Measurements from ENCODE around the gene CEP295NL. TPM values are rescaled to one million over a fixed set of nuclear protein-coding genes. Genes with fewer than 3 reads are reported as not detected.

Gene CEP295NL
- total RNA-seq, 2 donors from 2014 or later = 0.72 to 0.82 TPM

DNA sequence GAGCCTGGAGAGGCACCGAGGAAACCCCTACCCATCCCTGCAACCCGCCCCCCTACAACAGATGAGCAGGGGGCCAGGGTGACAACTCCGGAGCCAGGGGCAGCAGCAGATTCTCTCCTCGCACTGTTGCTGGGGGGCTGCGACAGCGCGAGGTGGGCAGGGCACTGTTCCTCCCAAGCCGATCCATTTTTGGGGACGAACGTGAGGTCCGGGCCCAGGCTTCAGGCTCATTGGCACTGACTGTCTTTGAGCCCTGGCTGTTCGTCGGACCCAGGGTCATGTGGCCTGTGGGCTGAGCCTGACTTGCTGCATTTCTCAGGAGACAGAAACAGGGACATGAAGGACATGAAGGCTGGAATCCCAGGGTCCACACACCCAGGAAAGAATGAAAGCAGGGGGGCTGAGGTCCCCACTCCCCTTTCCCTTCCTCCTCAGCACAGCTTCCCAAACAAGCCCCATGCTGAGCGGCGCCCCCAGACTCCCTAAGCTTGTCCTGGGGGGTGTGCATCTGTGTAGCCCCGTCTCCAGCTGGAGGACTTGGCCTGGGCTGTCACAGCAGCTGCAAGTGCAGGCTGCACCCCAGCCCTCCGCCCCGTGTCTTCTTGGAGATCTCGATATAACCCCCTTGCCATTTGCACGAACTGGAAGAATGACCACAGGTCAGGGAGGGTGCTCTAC is 18.7 kb downstream of the CEP295NL start:
- no peak for DNase-seq
- peak overlapping the region; percentile 36 to 37 for H3K9ac ChIP-seq (ENCODE audit: low read depth in 2 of 2, low read length in 2 of 2)

DNA sequence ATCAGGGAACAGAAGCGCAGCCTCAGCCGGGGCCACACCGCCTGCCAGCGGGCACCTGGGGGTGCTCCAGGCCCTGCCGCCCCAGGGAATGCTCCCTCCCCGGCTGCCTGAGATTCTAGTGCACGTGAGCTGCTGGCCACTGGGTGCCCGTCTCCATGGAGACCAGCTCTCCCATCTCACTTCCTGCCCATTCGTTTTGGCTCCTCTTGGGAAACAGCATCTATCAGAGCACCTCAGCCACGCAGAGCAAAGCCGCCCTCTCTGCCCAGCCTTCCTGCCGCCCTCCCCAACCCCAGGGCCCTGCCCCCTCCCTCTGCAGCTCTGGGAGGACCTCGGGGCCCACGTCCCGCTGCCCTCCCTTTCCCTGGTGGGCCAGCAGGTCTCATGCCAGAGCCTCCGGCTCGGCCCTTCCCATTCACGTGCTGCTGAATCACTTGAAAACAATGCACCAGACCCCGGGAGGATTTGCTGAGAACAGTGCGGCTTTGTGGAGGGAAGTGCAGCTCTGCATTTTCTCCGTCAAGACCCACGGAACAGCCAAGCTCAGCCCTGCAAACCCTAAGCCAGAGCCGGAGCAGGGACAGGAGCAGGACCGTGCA is 19.4 kb downstream of the CEP295NL start:
- DNase-seq = peak; percentile 53
- intact Hi-C loops (cut with DNase I) = no loop called here
- H3K27ac ChIP-seq = peak overlapping the region; percentile 86
- TF ChIP-seq, protein P1, sequence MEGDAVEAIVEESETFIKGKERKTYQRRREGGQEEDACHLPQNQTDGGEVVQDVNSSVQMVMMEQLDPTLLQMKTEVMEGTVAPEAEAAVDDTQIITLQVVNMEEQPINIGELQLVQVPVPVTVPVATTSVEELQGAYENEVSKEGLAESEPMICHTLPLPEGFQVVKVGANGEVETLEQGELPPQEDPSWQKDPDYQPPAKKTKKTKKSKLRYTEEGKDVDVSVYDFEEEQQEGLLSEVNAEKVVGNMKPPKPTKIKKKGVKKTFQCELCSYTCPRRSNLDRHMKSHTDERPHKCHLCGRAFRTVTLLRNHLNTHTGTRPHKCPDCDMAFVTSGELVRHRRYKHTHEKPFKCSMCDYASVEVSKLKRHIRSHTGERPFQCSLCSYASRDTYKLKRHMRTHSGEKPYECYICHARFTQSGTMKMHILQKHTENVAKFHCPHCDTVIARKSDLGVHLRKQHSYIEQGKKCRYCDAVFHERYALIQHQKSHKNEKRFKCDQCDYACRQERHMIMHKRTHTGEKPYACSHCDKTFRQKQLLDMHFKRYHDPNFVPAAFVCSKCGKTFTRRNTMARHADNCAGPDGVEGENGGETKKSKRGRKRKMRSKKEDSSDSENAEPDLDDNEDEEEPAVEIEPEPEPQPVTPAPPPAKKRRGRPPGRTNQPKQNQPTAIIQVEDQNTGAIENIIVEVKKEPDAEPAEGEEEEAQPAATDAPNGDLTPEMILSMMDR (IDR thresholded peaks at IDR 0.05) = no peak
- no peaks in the 10 kb centered on the region for H3K27me3 ChIP-seq
- H3K36me3 ChIP-seq = no peaks in the 10 kb centered on the region
- H3K9ac ChIP-seq (ENCODE audit: low read depth in 2 of 2, low read length in 2 of 2) = peak overlapping the region; percentile 36 to 40
- no peaks in the 10 kb centered on the region for H3K9me3 ChIP-seq
- H3K4me3 ChIP-seq = no peak overlapping the region
- H3K4me1 ChIP-seq = peaks cover 10% of the 10 kb centered on the region

More for the DNA sequence above, 18.7 kb downstream of the CEP295NL start:
- Histone ChIP-seq H3K9me3 (no peaks in the 10 kb centered on the region), H3K4me3 (no peak overlapping the region), H3K36me3 (no peaks in the 10 kb centered on the region), H3K27me3 (no peaks in the 10 kb centered on the region), H3K27ac (peak overlapping the region; percentile 86), H3K4me1 (peaks cover 5% of the 10 kb centered on the region)
- intact Hi-C loops (cut with DNase I) = no loop called here
- TF ChIP-seq, protein P1 (IDR thresholded peaks at IDR 0.05) = no peak

DNA sequence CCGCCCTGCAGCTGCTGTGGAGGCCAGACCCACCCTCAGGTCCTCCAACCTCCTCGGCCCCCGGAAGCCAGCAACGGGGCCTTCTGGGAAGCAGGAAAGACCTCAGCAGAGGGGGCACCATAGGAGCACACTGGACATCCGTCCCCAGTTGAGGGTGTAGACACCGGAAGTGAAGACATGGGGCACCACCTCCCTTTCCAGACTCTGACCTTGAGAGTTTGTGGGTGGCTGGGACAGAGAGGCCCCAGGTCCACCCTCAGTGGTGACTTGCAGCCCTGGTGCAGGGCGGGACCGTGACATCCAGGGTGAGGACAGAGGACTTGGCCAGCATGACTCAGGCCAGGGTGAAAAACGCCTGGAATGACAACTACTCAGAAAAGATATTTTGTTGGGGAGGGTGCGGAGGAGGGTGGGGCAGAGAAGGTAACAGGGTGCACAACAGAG is 19.9 kb downstream of the CEP295NL start:
- intact Hi-C loops (cut with DNase I) = no loop called here
- Histone ChIP-seq H3K9me3 (no peaks in the 10 kb centered on the region), H3K27me3 (no peaks in the 10 kb centered on the region), H3K4me1 (peaks cover 10% of the 10 kb centered on the region), H3K9ac (ENCODE audit: low read depth in 2 of 2, low read length in 2 of 2) (peak overlapping the region; percentile 36 to 40), H3K4me3 (no peak overlapping the region), H3K27ac (peak overlapping the region; percentile 86), H3K36me3 (no peaks in the 10 kb centered on the region)
- DNase-seq = peak; percentile 52
- TF ChIP-seq, protein P1 (IDR thresholded peaks at IDR 0.05) = no peak

DNA sequence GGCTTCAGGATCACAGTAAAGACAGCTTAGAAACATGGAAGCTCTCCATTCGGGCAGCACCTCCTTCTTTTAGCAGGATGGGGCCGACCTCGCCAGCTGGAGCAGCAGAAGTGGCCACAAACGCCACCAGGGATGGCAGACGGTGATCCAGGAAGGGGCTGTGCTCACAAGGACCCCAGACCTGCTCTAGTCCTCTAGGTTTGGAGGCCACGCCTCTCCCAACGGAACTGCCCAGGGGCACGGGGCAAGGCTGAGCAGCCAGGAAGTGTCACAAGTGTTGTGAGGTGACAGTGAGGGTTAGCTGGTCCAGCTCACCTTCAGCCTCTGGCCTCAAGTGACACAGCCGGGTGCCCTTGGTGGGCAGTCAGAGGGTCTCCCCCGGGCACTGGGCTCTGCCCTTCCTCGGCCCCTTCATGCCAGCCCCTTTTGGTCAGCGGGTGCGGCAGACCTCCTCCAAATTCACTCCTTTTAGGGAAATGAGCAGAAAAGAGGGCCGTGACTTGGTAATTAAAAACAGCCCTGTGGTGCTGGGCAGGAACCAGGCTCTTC is 20.4 kb downstream of the CEP295NL start:
- Histone ChIP-seq H3K27ac (peak overlapping the region; percentile 86), H3K36me3 (no peaks in the 10 kb centered on the region), H3K9ac (ENCODE audit: low read depth in 2 of 2, low read length in 2 of 2) (peak overlapping the region in 1 of 2 donors; percentile 40), H3K4me3 (no peak overlapping the region), H3K27me3 (no peaks in the 10 kb centered on the region), H3K9me3 (no peaks in the 10 kb centered on the region), H3K4me1 (peaks cover 10% of the 10 kb centered on the region)
- TF ChIP-seq, protein P1 (IDR thresholded peaks at IDR 0.05) = no peak
- no peak for DNase-seq
- intact Hi-C loops (cut with DNase I) = no loop called here

DNA sequence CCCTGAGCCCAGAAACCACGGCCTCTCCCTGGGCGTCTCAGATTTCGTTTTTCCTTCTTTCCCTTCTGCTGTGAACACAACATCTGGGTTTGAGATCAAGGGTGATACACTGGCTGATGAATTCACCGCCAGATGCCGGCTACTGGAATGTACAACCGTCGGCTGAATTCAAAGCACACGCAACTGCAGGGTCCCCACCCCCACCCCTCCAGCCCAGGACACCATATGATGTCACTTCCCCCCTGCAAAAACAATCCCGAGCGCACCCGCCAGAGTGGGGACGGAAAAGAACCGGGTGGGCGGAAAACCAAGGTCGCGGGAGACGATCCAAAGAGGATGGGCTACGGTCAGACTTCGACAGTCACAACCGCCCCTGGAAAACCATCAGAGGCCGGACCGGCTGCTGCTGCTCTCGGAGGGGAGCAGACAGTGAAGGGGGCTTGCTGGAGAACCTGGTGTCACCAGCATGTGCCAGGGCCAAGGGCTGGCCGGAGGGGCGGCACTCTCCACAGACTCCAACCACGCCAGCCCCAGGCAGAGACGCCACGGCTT is 23.3 kb downstream of the CEP295NL start:
- H3K9me3 ChIP-seq = no peaks in the 10 kb centered on the region
- intact Hi-C loops (cut with DNase I) = no loop called here
- TF ChIP-seq, protein P1 (IDR thresholded peaks at IDR 0.05) = no peak
- DNase-seq = peak; percentile 42
- H3K9ac ChIP-seq (ENCODE audit: low read depth in 2 of 2, low read length in 2 of 2) = peak overlapping the region in 1 of 2 donors; percentile 63
- H3K27ac ChIP-seq = peak overlapping the region; percentile 72
- peaks cover 10% of the 10 kb centered on the region for H3K4me1 ChIP-seq
- H3K36me3 ChIP-seq = no peaks in the 10 kb centered on the region
- no peaks in the 10 kb centered on the region for H3K27me3 ChIP-seq
- no peak overlapping the region for H3K4me3 ChIP-seq
